Stimulated activated effector memory CD8-positive, alpha-beta T cell treated with anti-CD3 and anti-CD28 coated beads, Interleukin-12 subunit alpha, Interleukin-12 subunit beta, amount 100 ng/mL, for 72 hours (primary cell): Measurements from ENCODE around the gene TCEA3.

Experiments used
- ATAC-seq: fragments of 150-1000 bp; cut with Tn5 transposase; 2 replicates; pipeline ENCODE4 v1.10.0; 2021
- DNase-seq, 2 donors: peaks; one replicate each; pipeline ENCODE4 v3.0.0; 2021 to 2022; ENCODE audit warnings: low spot score in 2 of 2
- H3K27ac Mint-ChIP-seq: one replicate; pipeline ENCODE4 v1.8.0; 2022; ENCODE audit warnings: mild to moderate bottlenecking, mixed read lengths
- H3K36me3 Mint-ChIP-seq: one replicate; pipeline ENCODE4 v1.8.0; 2022; ENCODE audit warnings: mild to moderate bottlenecking, mixed read lengths
- H3K4me1 Mint-ChIP-seq: one replicate; pipeline ENCODE4 v1.8.0; 2022; ENCODE audit warnings: mixed read lengths
- H3K4me3 Mint-ChIP-seq: one replicate; pipeline ENCODE4 v1.8.0; 2022; ENCODE audit warnings: mild to moderate bottlenecking, mixed read lengths
- H3K9me3 Mint-ChIP-seq: one replicate; pipeline ENCODE4 v1.8.0; 2022; ENCODE audit warnings: mixed read lengths

Gene TCEA3

GRCh38 chr1:23417570-23417969 lies 7.0 kb downstream of the TCEA3 start:
- Mint-ChIP-seq H3K27ac (no peak overlapping the region), H3K9me3 (no peaks in the 10 kb centered on the region), H3K4me1 (peaks cover 8% of the 10 kb centered on the region), H3K36me3 (no peaks in the 10 kb centered on the region), H3K4me3 (no peak overlapping the region)
- ATAC-seq (no peak), DNase-seq (no peak)

DNA sequence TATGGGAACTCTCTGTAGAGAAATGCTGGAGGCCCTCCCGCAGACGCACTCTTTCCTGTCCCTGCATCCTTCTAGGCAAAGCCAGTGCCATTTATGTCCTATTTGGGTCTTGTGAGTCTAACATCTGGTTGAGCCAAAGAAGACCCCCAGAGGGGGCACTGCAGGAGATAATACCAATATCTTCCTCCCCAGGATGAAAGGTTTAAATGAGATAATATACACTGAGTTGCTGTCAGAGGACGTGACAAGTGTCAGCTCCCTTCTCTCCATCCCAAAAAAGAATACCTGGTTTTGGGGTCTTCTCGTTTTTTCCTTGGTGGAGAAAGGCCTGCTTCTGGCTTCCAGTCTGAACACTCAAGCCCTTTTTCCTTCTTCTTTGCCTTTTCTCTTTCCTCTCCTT lies 7.6 kb downstream of the TCEA3 start:
- ATAC-seq: no peak
- H3K4me3 Mint-ChIP-seq: no peak overlapping the region

DNA sequence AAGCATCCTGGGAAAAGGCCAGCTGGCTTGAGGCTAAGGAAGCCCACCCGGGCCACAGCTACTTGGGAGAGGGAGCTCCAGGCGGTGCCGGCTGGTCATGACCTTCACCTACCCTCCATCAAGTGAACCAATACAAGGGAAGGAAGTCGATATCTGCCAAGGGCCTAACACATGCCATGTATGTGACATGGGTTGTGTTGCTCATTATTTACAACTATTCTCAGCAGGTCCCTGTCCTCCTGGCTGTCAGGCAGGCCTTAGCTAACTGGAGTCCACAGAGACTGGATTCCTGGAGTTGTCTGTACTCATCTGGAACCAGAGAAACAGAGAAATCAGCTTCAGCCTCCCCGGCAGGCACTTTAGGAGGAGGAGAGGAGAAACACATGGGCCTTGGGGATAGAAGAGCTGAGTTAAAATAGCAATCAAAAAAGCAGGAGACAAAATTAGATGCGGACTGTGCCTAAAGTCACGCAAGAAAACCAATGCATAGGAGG lies 15.7 kb downstream of the TCEA3 start:
- ATAC-seq (no peak), DNase-seq (no peak)
- H3K36me3 Mint-ChIP-seq: no peaks in the 10 kb centered on the region
- no peak overlapping the region for H3K27ac Mint-ChIP-seq
- no peak overlapping the region for H3K4me3 Mint-ChIP-seq
- peaks cover 7% of the 10 kb centered on the region for H3K4me1 Mint-ChIP-seq
- no peaks in the 10 kb centered on the region for H3K9me3 Mint-ChIP-seq

More for the DNA sequence above, 7.6 kb downstream of the TCEA3 start:
- Mint-ChIP-seq H3K9me3 (no peaks in the 10 kb centered on the region), H3K27ac (no peak overlapping the region), H3K4me1 (peaks cover 2% of the 10 kb centered on the region), H3K36me3 (no peaks in the 10 kb centered on the region)
- no peak for DNase-seq

DNA sequence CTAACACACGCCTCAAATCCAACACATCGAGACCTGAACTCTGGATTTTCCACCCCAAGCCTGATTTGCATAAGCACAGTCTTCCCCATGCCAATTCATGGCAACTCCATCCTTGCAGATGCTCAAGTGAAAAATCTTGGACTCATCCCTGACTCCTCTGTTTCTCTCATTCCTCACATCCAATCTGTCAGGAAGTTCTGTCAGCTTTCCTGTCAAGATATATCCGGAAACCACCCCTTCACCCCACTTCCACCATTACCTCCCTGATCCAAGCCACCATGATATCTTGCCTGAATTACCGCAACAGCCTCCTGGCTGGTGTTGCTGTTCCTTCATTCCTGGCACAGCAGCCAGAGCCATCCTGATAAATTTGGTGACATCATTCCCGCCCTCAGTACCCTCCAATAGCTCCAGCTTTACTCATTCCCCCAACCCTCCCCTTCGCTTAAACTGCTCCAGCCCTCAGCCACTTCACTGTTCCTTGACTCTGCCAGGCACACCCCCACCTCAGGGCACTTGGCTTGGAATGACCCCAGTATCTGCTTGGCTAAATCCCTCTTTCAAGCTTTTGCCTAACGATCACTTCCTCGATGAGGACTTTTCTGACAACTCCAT lies 17.4 kb downstream of the TCEA3 start:
- no peaks in the 10 kb centered on the region for H3K36me3 Mint-ChIP-seq
- H3K4me3 Mint-ChIP-seq: no peak overlapping the region
- H3K27ac Mint-ChIP-seq: no peak overlapping the region
- H3K9me3 Mint-ChIP-seq: no peaks in the 10 kb centered on the region
- peaks cover 16% of the 10 kb centered on the region for H3K4me1 Mint-ChIP-seq
- ATAC-seq: no peak
- no peak for DNase-seq

- no peak overlapping the region for H3K27ac Mint-ChIP-seq
- H3K4me1 Mint-ChIP-seq: peaks cover 16% of the 10 kb centered on the region
- ATAC-seq (no peak), DNase-seq (no peak)
- no peaks in the 10 kb centered on the region for H3K36me3 Mint-ChIP-seq
- no peak overlapping the region for H3K4me3 Mint-ChIP-seq
- no peaks in the 10 kb centered on the region for H3K9me3 Mint-ChIP-seq
Measured at GRCh38 chr1:23405946-23406345, 18.6 kb downstream of the TCEA3 start.

GRCh38 chr1:23403735-23404486 lies 20.6 kb downstream of the TCEA3 start:
- Mint-ChIP-seq H3K9me3 (no peaks in the 10 kb centered on the region), H3K36me3 (no peaks in the 10 kb centered on the region), H3K27ac (no peak overlapping the region), H3K4me1 (peaks cover 16% of the 10 kb centered on the region), H3K4me3 (no peak overlapping the region)
- DNase-seq (peak; percentile 85 to 93), ATAC-seq (peak; percentile 88)

- ATAC-seq (no peak), DNase-seq (no peak)
- peaks cover 16% of the 10 kb centered on the region for H3K4me1 Mint-ChIP-seq
- no peaks in the 10 kb centered on the region for H3K9me3 Mint-ChIP-seq
- no peak overlapping the region for H3K4me3 Mint-ChIP-seq
- H3K36me3 Mint-ChIP-seq: no peaks in the 10 kb centered on the region
- no peak overlapping the region for H3K27ac Mint-ChIP-seq
Measured at GRCh38 chr1:23403355-23403734, 21.2 kb downstream of the TCEA3 start.

DNA sequence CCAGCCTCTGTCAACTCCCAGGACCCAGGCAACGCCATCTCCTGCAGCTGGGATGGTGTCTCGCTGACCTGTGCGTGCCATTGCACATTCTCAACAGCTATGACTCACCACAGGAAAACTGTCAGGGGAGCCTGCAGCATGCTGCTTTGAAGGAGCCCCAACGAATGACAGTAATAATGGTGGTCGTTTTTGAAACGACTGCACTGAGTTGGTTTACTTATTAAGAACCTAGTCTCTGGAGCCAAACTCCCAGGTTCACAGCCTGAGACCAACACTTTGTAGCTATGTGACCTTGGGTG lies 21.6 kb downstream of the TCEA3 start:
- Mint-ChIP-seq H3K4me3 (no peak overlapping the region), H3K27ac (no peak overlapping the region), H3K36me3 (no peaks in the 10 kb centered on the region), H3K4me1 (peaks cover 16% of the 10 kb centered on the region), H3K9me3 (no peaks in the 10 kb centered on the region)
- DNase-seq (no peak), ATAC-seq (no peak)

DNA sequence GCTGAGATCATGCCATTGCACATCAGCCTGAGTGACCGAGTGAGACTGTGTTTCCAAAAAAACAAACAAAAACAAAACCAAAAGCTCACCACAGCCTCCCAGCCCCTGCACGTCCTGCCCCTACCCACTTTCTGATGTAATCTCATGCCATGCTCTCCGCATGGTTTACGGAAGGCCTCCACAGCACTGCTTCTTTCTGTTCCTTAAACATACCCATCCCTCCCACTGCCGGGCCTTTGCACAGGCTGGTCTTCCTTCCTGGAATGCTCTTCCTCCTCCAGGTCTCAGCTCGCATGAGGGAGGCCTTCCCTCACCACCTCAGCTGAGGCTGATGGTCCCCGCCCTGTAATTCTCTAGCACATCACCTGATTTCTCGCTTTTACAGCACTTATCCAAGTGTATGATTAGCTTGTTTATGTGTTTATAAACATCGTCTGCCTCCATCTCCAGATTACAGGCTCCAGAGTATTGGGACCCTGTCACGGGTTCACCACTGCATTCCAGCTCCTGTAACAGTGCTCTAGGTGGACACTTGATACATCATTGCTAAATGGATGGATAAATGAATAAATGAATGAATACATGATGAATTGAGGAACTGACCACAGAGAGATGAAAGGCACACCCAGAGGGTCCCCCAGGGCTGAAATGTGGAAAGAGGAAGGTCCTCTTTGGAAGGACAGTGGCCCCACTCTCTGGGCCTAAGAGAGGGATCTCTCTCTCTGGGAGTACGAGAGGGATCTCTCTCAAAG lies 22.1 kb downstream of the TCEA3 start:
- DNase-seq (no peak), ATAC-seq (no peak)
- Mint-ChIP-seq H3K4me3 (no peak overlapping the region), H3K4me1 (peaks cover 16% of the 10 kb centered on the region), H3K9me3 (no peaks in the 10 kb centered on the region), H3K27ac (no peak overlapping the region), H3K36me3 (no peaks in the 10 kb centered on the region)

GRCh38 chr1:23401313-23401712 lies 23.2 kb downstream of the TCEA3 start:
- Mint-ChIP-seq H3K36me3 (no peaks in the 10 kb centered on the region), H3K4me1 (peaks cover 16% of the 10 kb centered on the region), H3K27ac (peak overlapping the region; percentile 50), H3K4me3 (no peak overlapping the region), H3K9me3 (no peaks in the 10 kb centered on the region)
- ATAC-seq: no peak
- no peak for DNase-seq

DNA sequence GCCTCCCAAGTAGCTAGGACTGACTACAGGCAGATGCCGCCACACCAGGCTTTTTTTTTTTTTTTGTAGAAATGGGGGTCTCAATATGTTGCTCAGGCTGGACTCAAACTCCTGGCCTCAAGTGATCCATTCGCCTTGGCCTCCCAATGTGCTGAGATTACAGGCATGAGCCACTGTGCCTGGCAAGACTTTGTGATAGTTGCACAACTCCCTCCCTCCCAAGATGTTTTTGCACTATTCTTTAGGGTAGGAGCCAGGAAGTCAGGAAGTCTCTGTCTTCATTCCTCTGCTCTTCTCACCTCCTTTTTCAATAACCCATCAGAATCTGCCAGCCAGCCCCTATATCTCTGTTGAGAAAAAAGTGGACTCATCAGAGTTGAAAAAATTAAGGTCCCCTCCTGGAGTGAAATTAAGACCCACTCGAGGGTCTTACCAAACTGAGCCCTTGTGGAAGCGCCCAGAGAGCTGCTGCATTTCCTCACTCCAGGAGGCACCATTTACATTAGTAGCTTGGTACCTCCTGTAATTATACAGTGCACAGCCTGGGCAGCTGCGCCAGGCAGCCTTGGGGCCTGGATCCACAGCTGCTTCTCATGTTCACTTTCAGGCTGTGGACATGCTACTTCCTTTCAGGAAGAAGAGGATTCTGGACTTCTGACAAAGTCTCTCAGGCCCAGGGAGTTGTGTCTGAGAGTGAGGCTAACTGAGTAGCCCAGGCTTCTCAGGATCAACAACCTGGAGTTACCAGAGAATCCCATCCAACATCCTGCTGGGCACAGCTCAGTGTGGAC lies 24.0 kb downstream of the TCEA3 start:
- Mint-ChIP-seq H3K4me1 (peaks cover 16% of the 10 kb centered on the region), H3K4me3 (no peak overlapping the region), H3K27ac (no peak overlapping the region), H3K36me3 (no peaks in the 10 kb centered on the region), H3K9me3 (no peaks in the 10 kb centered on the region)
- DNase-seq (no peak), ATAC-seq (no peak)

- Mint-ChIP-seq H3K9me3 (no peaks in the 10 kb centered on the region), H3K27ac (no peak overlapping the region), H3K36me3 (no peaks in the 10 kb centered on the region), H3K4me1 (peaks cover 14% of the 10 kb centered on the region), H3K4me3 (no peak overlapping the region)
- DNase-seq: no peak
- ATAC-seq: no peak
Measured at GRCh38 chr1:23399229-23399628, 25.3 kb downstream of the TCEA3 start.

DNA sequence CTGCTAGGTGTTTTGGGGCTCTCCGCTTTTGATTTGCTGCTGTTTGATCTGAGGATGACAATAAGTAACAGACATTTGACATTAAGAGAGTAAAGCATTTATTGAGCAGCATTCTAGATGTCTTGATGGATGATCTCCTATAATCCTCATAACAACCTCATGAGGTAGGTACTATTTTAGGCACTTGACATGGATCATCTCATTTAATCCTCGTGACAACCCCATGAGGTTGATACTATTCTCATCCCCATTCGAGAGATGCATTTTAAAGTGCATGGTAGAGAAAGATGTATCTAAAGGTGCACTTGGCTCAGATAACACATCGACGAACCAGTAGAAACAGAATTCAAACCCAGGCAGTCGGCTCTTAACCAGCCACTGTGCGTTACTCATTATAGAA lies 26.6 kb downstream of the TCEA3 start:
- no peak for ATAC-seq
- Mint-ChIP-seq H3K9me3 (no peaks in the 10 kb centered on the region), H3K4me3 (no peak overlapping the region), H3K36me3 (no peaks in the 10 kb centered on the region), H3K4me1 (peaks cover 5% of the 10 kb centered on the region), H3K27ac (no peak overlapping the region)
- DNase-seq: no peak

GRCh38 chr1:23396380-23396779 lies 28.2 kb downstream of the TCEA3 start:
- Mint-ChIP-seq H3K9me3 (no peaks in the 10 kb centered on the region), H3K36me3 (no peaks in the 10 kb centered on the region), H3K4me3 (no peak overlapping the region), H3K27ac (no peak overlapping the region), H3K4me1 (no peaks in the 10 kb centered on the region)
- DNase-seq (no peak), ATAC-seq (no peak)

- no peaks in the 10 kb centered on the region for H3K9me3 Mint-ChIP-seq
- H3K4me1 Mint-ChIP-seq: no peaks in the 10 kb centered on the region
- DNase-seq: no peak
- no peak overlapping the region for H3K27ac Mint-ChIP-seq
- no peak for ATAC-seq
- no peaks in the 10 kb centered on the region for H3K36me3 Mint-ChIP-seq
- H3K4me3 Mint-ChIP-seq: no peak overlapping the region
Measured at GRCh38 chr1:23395849-23396248, 28.7 kb downstream of the TCEA3 start.
